ENCODE measurements around the gene GLCE.

GLCE gene

GRCh38 chr15:69160141-69160993 lies at the start of gene GLCE:
TSS of gene GLCE (plus strand) at chr15:69160635. CDS start at chr15:69255807, 95,172 bp downstream.
- peak; percentile 96 for DNase-seq

DNA sequence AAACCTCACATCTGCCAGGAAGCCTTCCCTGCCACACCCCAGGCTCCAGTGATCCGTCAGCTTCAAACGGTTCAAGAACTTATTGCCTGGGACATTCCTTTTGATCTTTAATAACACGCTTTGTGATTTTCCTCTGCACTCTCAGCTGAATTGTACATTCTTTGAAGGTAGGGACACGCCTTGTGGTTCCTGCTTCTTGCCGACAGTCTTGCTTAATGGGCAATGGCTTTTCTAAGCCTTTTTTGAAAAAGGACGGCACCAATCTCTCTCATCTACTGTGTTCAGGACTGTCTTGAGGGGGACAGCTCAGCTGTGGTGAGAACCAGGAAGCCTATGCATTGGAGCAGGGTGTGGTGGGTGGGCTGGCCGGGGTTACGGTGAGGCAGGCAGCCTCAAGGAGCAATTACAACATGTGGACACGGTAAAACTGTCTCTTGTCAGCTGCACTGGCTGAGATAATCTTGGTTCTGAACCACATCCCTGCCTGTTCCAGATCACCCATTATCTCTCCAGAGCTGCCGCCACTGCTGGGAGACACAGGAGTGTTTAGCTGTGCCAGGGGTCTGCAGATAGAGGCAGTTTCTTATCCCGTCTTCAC lies 46.0 kb upstream of the GLCE start:
- DNase-seq = no peak

DNA sequence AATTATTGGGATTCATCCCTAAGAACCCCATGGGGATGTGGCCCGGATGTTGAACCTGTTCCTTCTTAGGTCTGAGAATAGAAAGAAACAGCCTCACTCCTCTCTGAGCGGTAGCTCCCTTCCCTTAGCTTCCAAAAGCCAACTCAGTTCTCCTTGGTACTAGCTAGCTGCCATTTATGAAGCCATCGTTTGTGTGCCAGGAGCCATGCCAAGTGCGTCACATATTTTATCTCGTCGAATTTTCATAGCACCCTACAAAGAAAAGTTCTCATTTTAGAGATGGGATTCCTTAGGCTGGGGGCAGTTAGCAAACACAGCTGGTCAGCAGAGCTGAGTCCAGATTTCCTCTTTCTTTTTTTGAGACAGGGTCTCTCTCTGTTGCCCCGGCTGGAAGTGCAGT lies 45.4 kb upstream of the GLCE start:
- no peak for DNase-seq

DNA sequence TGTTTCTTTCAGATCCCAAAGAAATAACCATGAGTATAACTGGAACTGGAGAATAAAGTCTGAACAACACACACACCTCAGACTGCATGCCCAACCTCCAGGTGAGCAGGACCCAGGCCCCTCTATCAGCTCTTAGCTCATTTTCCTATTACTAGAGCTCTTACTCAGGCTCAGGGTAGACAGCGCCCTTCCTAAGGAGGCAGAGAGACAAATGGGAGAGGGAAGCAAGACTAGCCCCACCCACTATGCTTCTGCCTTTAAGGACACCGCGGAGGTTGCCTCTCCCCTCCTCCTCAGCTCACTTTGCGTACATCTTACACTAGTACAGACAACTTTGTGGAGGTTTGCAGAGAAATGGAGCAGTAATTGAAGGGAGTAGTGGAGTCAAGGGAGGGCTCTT lies 44.0 kb upstream of the GLCE start:
- no peak for DNase-seq

- DNase-seq = no peak
These were observed 43.0 kb upstream of the GLCE start for GRCh38 chr15:69117431-69117871.

- no peak for DNase-seq
These were observed 42.3 kb upstream of the GLCE start for GRCh38 chr15:69118089-69118488.

- DNase-seq = peak; percentile 12
These were observed 41.4 kb upstream of the GLCE start for GRCh38 chr15:69119001-69119400.

GRCh38 chr15:69119683-69120395 lies 40.6 kb upstream of the GLCE start:
- no peak for DNase-seq

DNA sequence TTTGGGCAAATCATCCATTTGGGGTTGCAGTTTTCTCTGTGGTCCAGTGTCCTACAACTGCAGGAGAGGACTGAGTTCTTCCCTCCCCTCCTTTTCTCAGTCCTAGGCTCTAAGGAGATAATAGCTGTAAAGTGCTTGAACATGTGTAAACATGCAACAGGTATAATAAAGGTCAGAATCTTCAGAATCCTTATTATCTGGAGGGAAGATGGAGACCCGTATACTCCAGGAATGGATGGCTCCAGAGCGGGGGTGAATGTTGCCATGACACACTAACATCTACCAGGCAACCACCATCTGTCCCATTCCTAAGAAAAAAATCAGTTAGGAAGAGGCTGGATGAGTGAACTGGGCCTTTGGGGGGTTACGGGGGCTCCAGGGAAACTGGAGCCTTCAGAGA lies 39.7 kb upstream of the GLCE start:
- no peak for DNase-seq

GRCh38 chr15:69121198-69121828 lies 39.1 kb upstream of the GLCE start:
- DNase-seq = no peak

- DNase-seq = peak; percentile 22
These were observed 35.2 kb upstream of the GLCE start for GRCh38 chr15:69125236-69125635.

- peak; percentile 46 for DNase-seq
These were observed 34.4 kb upstream of the GLCE start for GRCh38 chr15:69126054-69126469.

DNA sequence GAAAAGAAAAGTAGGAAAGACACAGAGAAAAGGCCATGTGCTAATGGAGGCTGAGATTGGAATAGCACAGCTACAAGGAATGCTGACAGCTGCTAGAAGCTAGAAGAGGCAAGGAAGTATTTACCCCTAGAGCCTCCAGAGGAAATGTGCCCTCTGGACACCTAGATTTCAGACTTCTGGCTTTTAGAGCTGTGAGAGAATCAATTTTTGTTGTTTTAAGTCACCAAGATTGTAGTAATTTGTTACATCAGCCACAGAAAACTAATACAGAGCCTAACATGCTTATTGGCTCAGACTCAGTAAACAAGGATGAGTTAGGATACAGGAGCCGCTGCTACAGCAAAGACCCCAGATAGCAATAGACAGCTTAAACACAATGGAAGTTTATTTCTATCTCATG lies 33.1 kb upstream of the GLCE start:
- DNase-seq = no peak

DNA sequence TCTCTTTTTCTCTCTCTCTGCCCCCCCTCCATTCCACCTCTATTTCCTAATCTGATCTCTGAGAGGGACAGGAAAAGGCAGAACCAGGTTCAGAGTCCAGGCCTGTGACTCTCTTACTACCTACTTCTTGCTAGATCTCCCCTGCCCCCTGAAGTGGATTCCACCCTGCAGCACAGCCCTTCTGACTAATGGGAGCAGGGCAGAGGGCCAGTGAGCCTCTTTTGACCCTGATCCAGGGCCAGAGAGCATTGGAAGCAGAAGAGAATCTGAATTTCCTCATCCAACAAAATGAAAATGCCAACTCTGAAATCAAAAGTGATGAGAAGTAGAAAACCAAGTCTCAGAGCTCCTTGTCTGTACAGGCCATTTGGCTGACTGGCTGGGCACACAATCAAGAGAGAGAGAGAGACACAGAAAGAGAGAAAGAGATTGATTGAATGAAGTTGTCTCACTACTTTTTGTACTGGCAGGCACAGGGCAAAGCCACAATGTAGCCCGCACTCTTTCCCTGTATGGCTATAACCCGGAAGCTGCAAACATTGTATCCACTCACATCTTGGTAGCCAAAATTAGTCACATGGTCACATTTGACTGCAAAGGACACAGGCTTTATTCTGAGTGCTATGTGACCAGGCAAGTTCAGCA lies 31.6 kb upstream of the GLCE start:
- peak; percentile 25 for DNase-seq

GRCh38 chr15:69131362-69132220 lies 28.8 kb upstream of the GLCE start:
- no peak for DNase-seq

DNA sequence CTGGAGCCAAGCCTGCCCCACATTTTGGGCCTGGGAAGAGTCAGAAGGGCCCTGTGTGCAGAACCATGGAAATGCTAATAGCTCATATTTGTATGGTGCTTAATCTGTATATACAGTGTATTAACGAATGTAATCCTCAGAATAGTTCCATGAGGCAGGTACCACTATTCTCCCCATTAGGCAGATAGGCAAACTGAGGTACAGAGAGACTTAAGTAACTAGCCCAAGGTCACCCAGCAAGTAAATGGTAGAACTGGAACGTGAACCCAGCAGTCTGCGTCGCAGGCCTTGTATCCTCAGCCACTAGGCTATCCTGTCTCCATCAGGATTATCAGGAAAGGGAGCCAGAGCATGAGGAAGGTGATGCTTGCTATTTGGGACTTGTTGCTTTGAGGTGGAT lies 28.0 kb upstream of the GLCE start:
- DNase-seq = no peak

DNA sequence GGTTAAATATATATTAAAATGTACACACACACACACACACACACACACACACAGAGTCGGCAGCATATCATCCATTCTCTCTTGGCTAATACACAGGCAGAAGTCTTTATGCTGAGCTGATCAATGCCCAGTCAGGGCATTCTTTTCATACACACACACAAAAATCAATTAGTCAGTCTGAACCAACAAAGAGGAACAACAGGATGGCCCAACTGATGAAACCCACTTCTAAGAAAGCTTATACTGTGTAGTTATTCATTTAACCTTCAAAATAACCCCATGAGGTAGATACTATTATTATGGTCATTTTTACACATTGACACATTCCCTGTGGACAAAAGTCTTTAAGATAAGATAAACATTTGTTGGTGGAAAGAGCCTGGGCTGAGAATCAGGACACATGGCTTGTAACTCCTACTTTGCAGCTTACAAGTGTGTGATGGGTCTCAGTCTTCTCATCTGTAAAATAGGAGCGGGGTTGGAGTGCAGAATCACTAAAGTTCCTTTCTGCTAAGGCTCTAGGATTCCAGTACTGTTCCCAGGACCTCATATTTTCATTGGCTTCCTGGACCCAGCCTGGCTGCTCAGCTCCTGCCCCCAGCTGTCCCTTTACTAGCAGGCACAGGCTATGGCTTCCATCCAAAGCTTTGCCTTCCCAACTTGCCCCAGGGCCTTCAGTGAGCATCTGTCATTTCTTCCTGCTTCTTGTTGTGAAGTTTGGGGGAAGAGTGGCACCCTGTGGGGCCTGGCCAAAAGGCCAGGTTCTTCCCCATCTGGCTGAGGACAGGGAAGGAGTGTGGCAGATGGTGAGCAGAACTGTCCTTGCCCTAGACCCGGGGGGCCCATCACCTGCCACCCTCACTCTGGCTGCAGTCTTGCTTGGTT lies 27.2 kb upstream of the GLCE start:
- DNase-seq = no peak

DNA sequence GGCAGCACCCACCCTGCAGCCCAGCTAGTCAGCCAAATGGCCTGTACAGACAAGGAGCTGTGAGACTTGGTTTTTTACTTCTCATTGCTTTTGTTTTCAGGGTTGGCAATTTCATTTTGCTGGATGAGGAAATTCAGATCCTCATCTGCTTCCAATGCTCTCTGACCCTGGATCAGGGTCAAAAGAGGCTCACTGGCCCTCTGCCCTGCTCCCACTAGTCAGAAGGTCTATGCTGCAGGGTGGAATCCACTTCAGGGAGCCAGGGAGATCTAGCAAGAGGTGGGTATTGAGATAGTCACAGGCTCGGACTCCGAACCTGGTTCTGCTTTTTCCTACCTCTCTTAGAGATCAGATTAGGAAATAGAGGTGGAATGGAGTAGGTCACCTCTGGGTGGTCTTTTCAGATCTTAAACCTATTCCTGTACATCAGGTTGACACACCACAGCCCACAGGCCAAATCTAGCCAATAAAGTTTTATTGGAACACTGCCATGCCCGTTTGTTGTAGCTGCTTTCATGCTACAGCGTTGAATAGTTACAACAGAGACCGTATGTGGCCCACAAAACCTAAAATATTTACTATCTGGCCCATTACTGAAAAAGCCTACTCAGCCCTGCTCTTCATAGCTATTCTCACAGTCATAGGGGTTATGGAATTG lies 26.4 kb upstream of the GLCE start:
- DNase-seq = no peak

DNA sequence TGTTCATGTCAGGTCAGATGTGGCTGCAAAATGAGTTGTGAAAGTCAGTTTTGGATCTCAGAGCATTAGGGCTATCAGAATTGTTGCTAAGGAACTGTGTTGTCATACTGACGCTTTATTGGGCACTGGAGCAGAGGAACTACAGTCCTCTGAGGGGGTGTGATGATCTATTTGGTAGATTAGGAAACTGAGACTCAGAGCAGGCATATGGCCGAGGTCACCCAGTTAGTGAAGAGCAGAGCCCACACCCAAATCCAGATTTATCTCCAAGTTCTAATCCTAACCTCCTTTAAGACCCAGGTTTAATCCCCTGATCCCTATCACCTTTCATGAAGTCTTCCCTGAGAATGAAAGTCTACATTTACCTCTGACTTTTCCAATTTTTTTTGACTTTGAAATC lies 25.6 kb upstream of the GLCE start:
- DNase-seq = no peak

GRCh38 chr15:69135499-69135898 lies 24.9 kb upstream of the GLCE start:
- DNase-seq = no peak

Data from fibroblast of upper back skin (primary cell).